Measurements from ENCODE around the gene ESCO1.
A peak's percentile ranks its signal among the peaks of the same experiment; 100 is the strongest.

The ESCO1 gene

DNA sequence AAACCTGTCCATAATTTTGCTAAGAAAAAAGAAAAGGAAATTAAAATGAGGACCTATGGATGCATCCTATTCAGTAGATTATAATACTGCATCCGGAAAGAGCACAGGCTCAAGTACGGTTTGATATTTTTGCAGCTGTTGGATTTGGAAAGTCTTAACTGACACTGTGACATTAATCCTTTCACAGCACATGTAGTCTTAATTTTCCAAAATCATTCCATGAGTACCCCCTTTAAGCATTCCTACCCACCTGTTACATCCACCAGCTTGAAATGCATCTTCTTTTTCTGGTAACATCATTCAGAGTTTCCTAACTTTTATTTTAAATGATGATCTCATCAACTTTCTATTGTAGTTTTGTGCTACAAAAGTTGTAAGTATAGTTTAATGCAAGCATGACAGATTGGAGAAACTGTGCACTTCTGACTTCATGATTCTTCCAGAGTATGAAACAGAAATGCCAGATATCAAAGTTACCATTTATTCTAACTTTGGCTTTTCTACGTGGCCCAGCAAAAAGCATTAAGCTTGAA, 113.5 kb downstream of the ESCO1 start:
- no peak for DNase-seq (ENCODE audit: low spot score)

GRCh38 chr18:21484851-21485636, 115.5 kb downstream of the ESCO1 start:
- DNase-seq (ENCODE audit: low spot score) = peak; percentile 26

DNA sequence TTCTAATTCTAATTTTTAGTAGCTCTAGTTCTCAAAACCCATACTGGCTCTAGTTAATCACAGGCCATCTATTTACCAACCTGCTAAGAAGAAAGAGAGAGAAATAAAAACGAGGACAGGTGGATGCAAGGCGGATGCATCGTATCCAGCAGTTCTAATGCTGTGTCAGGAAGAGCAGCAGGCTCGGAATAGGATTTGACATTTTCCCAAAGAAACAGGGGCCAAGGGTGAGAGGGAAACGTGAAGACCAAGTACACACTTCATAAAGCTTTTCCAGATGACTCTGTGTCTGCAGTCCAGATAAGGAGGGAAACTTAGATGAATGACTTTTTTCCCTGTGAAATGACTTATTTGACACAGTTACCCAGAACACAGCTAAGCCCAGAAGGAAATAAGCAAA, 117.5 kb downstream of the ESCO1 start:
- DNase-seq (ENCODE audit: low spot score) = no peak

DNA sequence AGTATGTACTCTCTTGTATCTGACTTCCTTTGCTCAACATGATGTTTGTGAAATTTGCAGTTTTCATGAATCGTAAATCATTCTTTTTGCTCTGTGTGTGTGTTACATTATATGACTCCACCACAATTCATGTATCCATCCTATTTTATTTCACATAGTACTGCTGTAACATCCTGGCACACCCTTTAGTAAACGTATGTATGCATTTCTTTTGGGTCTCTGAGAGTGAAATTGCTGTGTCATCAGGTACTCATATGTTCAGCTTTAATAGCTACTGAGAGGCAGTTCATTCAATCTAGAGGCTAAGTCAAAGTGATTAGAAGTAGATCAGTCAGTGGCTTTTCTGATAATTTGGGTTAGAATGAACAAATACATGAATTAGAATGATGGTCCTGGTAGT, 118.8 kb downstream of the ESCO1 start:
- no peak for DNase-seq (ENCODE audit: low spot score)

GRCh38 chr18:21479721-21480120, 120.8 kb downstream of the ESCO1 start:
- no peak for DNase-seq (ENCODE audit: low spot score)
